HepG2 (cell line): ENCODE measurements around the gene TRIM8. TPM values are rescaled to one million over a fixed set of nuclear protein-coding genes. Genes with fewer than 3 reads are reported as not detected.

ENCODE experiments used
- CHD4 ChIP-seq: fragments of 200-600 bp; sonication (generic); IDR thresholded peaks from 2 replicates; pipeline ENCODE4 v1.7.0; 2017; ENCODE audit warnings: mild to moderate bottlenecking, low read length, borderline replicate concordance
- FLYWCH1 ChIP-seq: sonication (generic); formaldehyde crosslinking; IDR thresholded peaks from 2 replicates; pipeline ENCODE4 v1.8.1; 2023; ENCODE audit warnings: mild to moderate bottlenecking, missing genetic modification reagents
- JUNB ChIP-seq: sonication (generic); formaldehyde crosslinking; IDR thresholded peaks from 2 replicates; pipeline ENCODE4 v1.8.0; 2022; ENCODE audit warnings: missing genetic modification reagents, mild to moderate bottlenecking, borderline replicate concordance
- MIER3 ChIP-seq: IDR thresholded peaks from 2 replicates; pipeline ENCODE4 v1.6.1; 2016; ENCODE audit warnings: missing compliant biosample characterization, borderline replicate concordance
- NAIF1 ChIP-seq: sonication (generic); formaldehyde crosslinking; IDR thresholded peaks from 2 replicates; pipeline ENCODE4 v1.5.0; 2020; ENCODE audit warnings: mild to moderate bottlenecking, missing genetic modification reagents, borderline replicate concordance
- NFE2L1 ChIP-seq: sonication (generic); formaldehyde crosslinking; IDR thresholded peaks from 2 replicates; pipeline ENCODE4 v1.4.0; 2020; ENCODE audit warnings: missing genetic modification reagents, mild to moderate bottlenecking, borderline replicate concordance
- RBAK ChIP-seq: sonication (generic); formaldehyde crosslinking; IDR thresholded peaks from 2 replicates; pipeline ENCODE4 v1.5.1; 2020; ENCODE audit warnings: mild to moderate bottlenecking, missing genetic modification reagents
- SAP130 ChIP-seq: IDR thresholded peaks from 2 replicates; pipeline ENCODE4 v1.6.1; 2016; ENCODE audit warnings: low read depth
- SRSF4 ChIP-seq: fragments of 200-400 bp; formaldehyde crosslinking; IDR thresholded peaks from one replicate; pipeline ENCODE4 v1.6.1; 2018; ENCODE audit warnings: mild to moderate bottlenecking, low read depth, low read length, moderate library complexity; ENCODE audit not compliant: poor library complexity, severe bottlenecking
- SRSF9 ChIP-seq: fragments of 200-400 bp; formaldehyde crosslinking; IDR thresholded peaks from 2 replicates; pipeline ENCODE4 v1.6.1; 2018; ENCODE audit warnings: borderline replicate concordance, mild to moderate bottlenecking, low read depth, low read length; ENCODE audit not compliant: insufficient read depth, poor library complexity, severe bottlenecking
- ZFP37 ChIP-seq: sonication (generic); formaldehyde crosslinking; IDR thresholded peaks from 2 replicates; pipeline ENCODE4 v1.4.0; 2020; ENCODE audit warnings: missing genetic modification reagents, borderline replicate concordance
- ZMAT3 ChIP-seq: sonication (generic); formaldehyde crosslinking; conservative IDR thresholded peaks from 2 replicates; pipeline ENCODE4 v1.7.0; 2021; ENCODE audit warnings: missing genetic modification reagents
- ZNF605 ChIP-seq: sonication (generic); formaldehyde crosslinking; IDR thresholded peaks from 2 replicates; pipeline ENCODE4 v1.8.0; 2022; ENCODE audit warnings: mild to moderate bottlenecking, missing genetic modification reagents
- ZNF607 ChIP-seq: sonication (generic); formaldehyde crosslinking; IDR thresholded peaks from 2 replicates; pipeline ENCODE4 v1.5.1; 2020; ENCODE audit warnings: missing genetic modification reagents, mild to moderate bottlenecking, borderline replicate concordance
- ZNF609 ChIP-seq: sonication (generic); formaldehyde crosslinking; IDR thresholded peaks from 2 replicates; pipeline ENCODE4 v1.4.0; 2020; ENCODE audit warnings: mild to moderate bottlenecking, missing genetic modification reagents, borderline replicate concordance
- ZNF691 ChIP-seq: sonication (generic); formaldehyde crosslinking; IDR thresholded peaks from 2 replicates; pipeline ENCODE4 v1.4.0; 2020; ENCODE audit warnings: missing genetic modification reagents, low read depth, mild to moderate bottlenecking, borderline replicate concordance
- ZNF768 ChIP-seq: sonication (generic); formaldehyde crosslinking; IDR thresholded peaks from 2 replicates; pipeline ENCODE4 v1.4.0; 2020; ENCODE audit warnings: missing genetic modification reagents
- polyA plus RNA-seq, 8 experiments: library from polyadenylated mRNA; depleted of rRNA in 3 of 8; stranded (reverse) in 7 of 8; unstranded in 1 of 8; fragments of >200 nt; fragmentation: Illumina TruSeq in 4 of 8; extraction: Trizol in 4 of 8; gene quantifications; 2 replicates each; pipeline versions ENCODE4 v1.2.1 to v1.2.3, GENCODE V29; 2011 to 2016; ENCODE audit warnings: low read depth in 4 of 8, missing spikeins in 1 of 8, mixed read lengths in 1 of 8; ENCODE audit not compliant: insufficient read depth in 1 of 8
- total RNA-seq, 5 experiments: library from RNA; depleted of rRNA; stranded (reverse); fragments of >200 nt; fragmentation: Illumina TruSeq; extraction: Trizol; gene quantifications; 2 replicates each; pipeline ENCODE4 v1.2.3, GENCODE V29; 2016; ENCODE audit warnings: low read depth in 1 of 5
- TF ChIP-seq, protein P1 (sequence below): sonication (generic); formaldehyde crosslinking; IDR thresholded peaks from 2 replicates; pipeline ENCODE4 v1.9.0; 2021; ENCODE audit warnings: missing genetic modification reagents, borderline replicate concordance
- TF ChIP-seq, protein P2 (sequence below): sonication (generic); formaldehyde crosslinking; IDR thresholded peaks from 2 replicates; pipeline ENCODE4 v1.4.0; 2020; ENCODE audit warnings: mild to moderate bottlenecking, missing genetic modification reagents
- TF ChIP-seq, protein P3 (sequence below): sonication (generic); formaldehyde crosslinking; IDR thresholded peaks from 2 replicates; pipeline ENCODE4 v1.4.0; 2020; ENCODE audit warnings: missing genetic modification reagents, mild to moderate bottlenecking, borderline replicate concordance

TRIM8 gene
- total and polyA plus RNA-seq, 2 of the 13 experiments (the other 11 are each of a cell fraction or from before 2014, with no cell fraction given), result 38.9 to 66.5 TPM

DNA sequence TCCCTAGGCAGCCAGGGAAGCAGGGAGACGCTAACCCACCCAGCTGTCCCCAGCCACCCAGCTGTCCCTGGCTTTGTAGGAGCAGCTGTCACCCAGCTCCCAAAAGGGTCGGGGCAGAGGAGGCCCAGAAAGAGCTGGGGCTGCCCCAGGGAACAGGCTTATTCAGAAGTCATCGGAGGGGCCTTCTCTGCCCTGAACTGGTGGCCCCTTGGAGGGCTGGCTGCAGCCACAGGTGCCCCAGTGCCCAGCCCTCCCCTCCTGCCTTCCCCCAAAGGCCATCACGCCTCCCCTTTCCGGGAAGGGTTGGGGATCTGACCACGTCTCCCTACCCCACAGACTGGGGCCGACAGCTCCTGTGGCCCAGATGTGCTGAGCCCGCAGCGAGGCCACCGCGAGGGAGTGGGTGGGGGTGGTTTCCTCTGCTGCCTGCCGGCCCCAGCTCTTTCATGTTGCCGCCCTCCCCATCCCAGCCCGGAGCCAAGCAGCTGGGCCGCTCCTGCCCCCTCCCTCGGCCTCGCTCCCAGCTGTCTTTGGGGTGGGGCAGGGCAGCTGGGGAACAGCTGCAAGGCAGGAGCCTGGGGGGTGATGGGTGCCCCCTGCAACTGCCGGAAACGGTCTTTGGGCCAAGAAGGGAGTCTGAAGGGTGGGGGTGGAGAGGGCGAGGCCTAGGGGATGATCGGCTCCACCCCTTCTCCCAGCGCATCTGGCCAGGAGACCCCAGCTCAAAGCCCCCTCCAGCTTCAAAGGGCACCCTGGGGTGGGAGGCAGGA, 16.8 kb downstream of the TRIM8 start (continued):
- peak; percentile 75; the same call in 1 of the 2 replicates for TF ChIP-seq ZNF691 (CRISPR knock-in tag)
- TF ChIP-seq SRSF9, result no peak
- TF ChIP-seq RBAK (CRISPR knock-in tag), result no peak; the same call in 1 of the 2 replicates
- TF ChIP-seq, protein P1, sequence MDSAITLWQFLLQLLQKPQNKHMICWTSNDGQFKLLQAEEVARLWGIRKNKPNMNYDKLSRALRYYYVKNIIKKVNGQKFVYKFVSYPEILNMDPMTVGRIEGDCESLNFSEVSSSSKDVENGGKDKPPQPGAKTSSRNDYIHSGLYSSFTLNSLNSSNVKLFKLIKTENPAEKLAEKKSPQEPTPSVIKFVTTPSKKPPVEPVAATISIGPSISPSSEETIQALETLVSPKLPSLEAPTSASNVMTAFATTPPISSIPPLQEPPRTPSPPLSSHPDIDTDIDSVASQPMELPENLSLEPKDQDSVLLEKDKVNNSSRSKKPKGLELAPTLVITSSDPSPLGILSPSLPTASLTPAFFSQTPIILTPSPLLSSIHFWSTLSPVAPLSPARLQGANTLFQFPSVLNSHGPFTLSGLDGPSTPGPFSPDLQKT, result no peak
- no peak for TF ChIP-seq JUNB (CRISPR knock-in tag)
- TF ChIP-seq, protein P2, sequence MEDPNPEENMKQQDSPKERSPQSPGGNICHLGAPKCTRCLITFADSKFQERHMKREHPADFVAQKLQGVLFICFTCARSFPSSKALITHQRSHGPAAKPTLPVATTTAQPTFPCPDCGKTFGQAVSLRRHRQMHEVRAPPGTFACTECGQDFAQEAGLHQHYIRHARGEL (CRISPR knock-in tag), result no peak
- TF ChIP-seq ZNF768 (CRISPR knock-in tag), result no peak
- TF ChIP-seq MIER3 (CRISPR knock-in tag), result peak; percentile 34; the same call in 1 of the 2 replicates
- TF ChIP-seq SAP130 (CRISPR knock-in tag), result peak; percentile 92
- no peak for TF ChIP-seq NFE2L1 (CRISPR knock-in tag)
- no peak for TF ChIP-seq ZNF607 (CRISPR knock-in tag)
- no peak for TF ChIP-seq CHD4
- peak; percentile 86 for TF ChIP-seq ZNF609 (CRISPR knock-in tag)
- TF ChIP-seq, protein P3, sequence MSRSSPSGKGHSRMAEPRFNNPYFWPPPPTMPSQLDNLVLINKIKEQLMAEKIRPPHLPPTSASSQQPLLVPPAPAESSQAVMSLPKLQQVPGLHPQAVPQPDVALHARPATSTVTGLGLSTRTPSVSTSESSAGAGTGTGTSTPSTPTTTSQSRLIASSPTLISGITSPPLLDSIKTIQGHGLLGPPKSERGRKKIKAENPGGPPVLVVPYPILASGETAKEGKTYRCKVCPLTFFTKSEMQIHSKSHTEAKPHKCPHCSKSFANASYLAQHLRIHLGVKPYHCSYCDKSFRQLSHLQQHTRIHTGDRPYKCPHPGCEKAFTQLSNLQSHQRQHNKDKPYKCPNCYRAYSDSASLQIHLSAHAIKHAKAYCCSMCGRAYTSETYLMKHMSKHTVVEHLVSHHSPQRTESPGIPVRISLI (CRISPR knock-in tag), result peak; percentile 53; the same call in 1 of the 2 replicates
- no peak for TF ChIP-seq NAIF1 (CRISPR knock-in tag)
- no peak for TF ChIP-seq ZFP37 (CRISPR knock-in tag)
- TF ChIP-seq ZMAT3 (CRISPR knock-in tag), result no peak
- TF ChIP-seq FLYWCH1 (CRISPR knock-in tag), result no peak
- no peak for TF ChIP-seq SRSF4
- no peak for TF ChIP-seq ZNF605
